Right lung (tissue), 5 donors: ENCODE data around the gene ARHGAP27. TPM values are rescaled to one million over a fixed set of nuclear protein-coding genes. Genes with fewer than 3 reads are reported as not detected.

Experiments used
- DNase-seq, 2 donors: peaks; one replicate each; pipeline ENCODE4 v3.0.0-alpha.2; 2013
- polyA plus RNA-seq, 5 donors: library from polyadenylated mRNA; unstranded; fragments of 120-200 nt; gene quantifications; one replicate each; pipeline versions ENCODE4 v1.2.1 to v1.2.3, GENCODE V29; 2013; ENCODE audit warnings: inconsistent platforms in 1 of 5, low replicate concordance in 1 of 5; ENCODE audit not compliant: insufficient read length in 5 of 5, insufficient read depth in 1 of 5

ARHGAP27 gene
- polyA plus RNA-seq, 5 donors = 18.7 to 34.2 (median 24.8) TPM

DNA sequence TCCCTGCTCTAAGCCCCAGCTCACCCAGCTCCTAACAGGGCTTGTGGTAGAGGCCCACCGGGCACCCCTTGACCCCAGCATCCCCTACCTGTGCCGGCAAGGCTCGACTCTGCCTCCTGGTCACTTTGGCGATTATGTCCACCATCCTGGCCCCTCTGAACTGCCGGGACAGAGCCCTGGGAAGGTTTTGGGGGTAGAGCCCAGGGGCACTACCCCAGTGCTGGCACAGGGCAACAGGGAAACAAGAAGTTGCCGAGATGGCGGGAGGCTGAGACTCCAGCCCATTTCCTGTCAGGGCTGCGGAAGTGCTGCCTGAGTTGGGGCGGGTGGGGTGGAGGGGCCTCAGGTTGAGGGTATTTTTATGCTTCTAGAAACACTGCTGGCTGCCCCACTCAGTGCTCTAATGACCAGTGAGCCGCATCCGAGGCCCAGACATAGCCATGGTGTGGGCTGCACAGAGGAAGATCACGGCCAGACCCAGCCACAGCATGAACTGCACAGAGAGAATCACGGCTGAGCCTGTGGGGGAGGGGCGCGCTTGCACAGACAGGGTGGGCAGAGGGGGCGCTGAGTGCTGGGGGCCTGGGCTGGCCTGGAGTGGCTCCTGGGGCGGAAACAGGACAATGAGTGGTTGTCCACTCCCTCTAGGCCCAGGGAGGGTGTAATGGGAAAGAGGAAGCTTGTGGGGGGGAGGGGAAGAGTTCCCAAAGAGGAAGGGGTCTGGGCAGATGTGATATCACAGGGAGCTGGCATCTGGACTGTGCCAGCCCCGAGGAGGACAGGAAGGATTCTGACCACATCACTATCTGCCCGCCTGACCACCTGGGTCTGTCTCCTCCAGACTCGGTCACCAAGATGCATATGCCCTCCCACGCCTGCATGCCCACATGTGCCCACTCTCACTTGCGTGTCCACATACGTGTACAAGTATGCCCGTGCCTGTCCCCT, 22.3 kb downstream of the ARHGAP27 start:
- no peak for DNase-seq

- no peak for DNase-seq
Observed at GRCh38 chr17:45409659-45410076, 23.0 kb downstream of the ARHGAP27 start.

GRCh38 chr17:45408611-45409421, 23.9 kb downstream of the ARHGAP27 start:
- no peak for DNase-seq

DNA sequence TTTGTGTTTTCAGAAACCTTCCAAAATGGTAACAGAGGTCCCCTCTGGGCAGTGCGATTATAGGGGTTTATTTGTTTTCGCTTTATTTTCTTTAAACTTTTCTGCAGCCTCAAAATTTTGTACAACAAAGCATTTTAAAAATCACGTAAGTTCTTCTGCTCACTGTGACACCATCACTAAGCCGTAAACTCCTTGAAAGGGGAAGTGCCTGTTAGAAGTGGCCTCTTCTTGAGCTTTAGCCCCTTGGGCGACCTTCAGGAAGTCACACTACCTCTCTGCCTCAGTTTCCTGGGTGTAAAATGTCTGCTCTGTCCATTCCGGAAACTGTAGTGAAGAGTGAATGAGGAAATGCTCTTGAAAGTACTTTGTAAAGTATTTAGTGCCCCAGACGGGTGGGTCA, 26.6 kb downstream of the ARHGAP27 start:
- no peak for DNase-seq

GRCh38 chr17:45405250-45406086, 27.2 kb downstream of the ARHGAP27 start:
- DNase-seq = no peak

GRCh38 chr17:45404870-45405249, 27.8 kb downstream of the ARHGAP27 start:
- no peak for DNase-seq

- DNase-seq = no peak
Observed at GRCh38 chr17:45403906-45404490, 28.7 kb downstream of the ARHGAP27 start.

GRCh38 chr17:45402916-45403315, 29.8 kb downstream of the ARHGAP27 start:
- no peak for DNase-seq

GRCh38 chr17:45398800-45399199, 33.9 kb downstream of the ARHGAP27 start:
- no peak for DNase-seq

DNA sequence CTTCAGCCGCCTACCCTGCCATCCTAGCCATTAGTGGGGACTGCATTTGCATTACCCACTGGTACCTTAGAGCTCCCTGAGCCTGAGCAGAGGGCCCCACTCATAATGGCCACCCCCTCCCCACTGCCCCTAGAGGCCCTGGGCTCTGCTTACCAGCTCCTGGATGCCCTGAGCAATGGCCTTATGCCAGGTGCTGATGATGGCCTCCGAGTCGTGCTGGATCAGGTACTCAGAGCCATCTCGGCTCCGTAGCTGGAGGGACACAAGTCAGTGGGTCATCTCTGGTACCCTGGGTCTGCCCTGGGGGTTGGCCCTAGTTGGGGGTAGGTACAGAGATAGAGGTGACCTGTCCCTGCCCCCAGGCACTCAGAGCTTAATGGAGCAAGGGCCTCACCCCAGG, 34.9 kb downstream of the ARHGAP27 start:
- DNase-seq = no peak

DNA sequence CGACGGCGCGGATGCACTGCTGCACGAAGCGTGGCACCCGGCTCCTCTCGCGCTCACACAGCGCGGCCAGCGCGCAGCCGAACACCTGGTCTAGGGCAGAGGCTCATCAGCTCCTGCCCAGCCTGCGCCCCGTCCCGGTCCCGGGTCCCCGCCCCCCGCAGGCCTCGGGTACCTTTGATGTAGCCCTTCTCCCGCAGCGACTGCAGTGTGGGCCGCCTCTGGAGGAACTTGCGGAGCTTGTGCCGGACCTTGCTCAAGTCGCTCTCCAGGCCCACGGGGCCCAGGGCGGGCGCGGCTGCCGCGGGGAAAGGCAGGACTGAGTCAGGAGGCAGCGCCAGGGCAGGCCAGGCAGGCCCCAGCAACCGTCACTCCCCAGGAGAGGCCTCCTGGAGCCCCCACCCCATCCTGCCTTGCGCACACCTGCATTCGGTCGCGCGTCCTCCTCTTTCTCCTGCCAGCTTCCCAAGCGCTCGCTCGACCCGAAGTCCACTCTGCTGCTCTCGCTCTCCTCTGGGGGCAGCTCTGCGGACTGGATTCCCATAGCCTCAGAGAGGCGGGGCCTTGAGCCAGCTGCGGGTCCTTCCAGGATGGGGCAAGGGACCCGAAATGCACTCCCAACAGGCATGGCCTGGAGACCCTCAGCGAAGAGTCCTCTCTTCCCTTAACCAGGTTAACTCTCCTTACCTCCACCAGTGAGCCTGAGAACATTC, 36.0 kb downstream of the ARHGAP27 start:
- DNase-seq = no peak

- no peak for DNase-seq
Observed at GRCh38 chr17:45395569-45396415, 36.9 kb downstream of the ARHGAP27 start.

DNA sequence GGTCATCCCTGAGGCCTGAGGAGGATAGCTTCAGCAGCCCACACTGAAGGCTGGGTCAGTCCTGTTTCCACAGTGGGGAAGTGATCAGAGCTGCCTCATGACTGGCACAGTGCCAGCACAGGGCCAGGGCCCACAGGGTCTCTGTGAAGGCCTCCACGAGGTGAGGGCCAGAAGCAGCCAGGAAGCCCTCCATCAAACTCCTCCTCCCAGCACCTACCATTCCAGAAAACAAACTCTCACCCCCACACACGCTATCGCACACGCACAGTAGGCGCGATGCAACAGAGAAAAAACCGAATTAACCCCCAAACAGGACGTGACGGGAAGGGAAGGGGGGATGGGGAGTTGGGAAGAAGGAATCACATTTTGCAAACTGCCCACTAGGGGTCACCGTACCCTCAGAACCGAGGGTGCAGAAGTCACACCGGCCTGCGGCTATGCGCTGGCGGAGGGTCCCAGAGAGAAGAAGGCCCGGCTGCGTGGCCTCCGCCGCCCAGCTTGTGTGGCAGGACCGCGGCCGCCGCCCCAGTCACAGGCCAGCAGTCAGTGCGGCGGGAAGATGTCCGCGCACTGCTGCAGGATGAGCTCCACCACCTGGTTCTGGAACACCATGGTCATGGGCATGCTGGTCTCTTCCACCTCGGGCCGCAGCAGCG, 37.6 kb downstream of the ARHGAP27 start:
- peak; percentile 86 to 88 for DNase-seq

DNA sequence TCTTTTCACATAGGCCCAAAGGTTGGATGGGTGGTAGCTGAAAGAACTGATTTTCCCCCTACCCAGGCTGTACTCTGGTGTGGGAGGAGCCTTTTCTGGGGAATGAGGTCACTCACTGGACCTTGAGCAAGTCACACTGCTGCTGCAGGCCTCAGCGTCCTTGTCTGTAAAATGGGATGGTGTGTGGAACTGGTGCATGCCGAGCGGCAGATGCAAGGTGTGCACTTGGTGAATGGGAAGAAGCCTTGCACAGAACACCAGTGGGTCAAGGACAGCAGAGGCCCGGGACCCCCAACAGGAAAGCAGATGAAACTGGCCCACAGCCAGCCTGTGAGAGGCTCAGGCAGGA, 38.1 kb downstream of the ARHGAP27 start:
- no peak for DNase-seq

DNA sequence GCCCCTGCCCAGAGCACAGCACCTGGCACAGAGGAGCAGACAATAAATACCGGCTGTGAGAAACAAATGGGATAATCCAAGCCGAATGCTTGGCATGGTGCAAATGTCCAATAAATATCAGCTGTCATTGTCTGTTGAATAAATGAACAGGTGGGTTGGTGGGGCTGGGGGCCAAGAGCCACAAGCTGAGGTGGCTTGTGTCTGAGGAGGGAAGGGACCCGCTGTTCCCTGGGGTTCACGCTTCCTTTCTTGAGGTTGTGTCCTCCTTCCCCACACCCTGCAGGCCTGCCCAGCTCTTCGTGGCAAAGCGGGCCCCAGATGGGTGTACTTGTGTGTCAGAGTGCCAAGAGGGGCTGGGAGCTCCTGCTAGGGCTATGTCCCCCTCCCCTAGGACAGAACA, 38.6 kb downstream of the ARHGAP27 start:
- DNase-seq = no peak

DNA sequence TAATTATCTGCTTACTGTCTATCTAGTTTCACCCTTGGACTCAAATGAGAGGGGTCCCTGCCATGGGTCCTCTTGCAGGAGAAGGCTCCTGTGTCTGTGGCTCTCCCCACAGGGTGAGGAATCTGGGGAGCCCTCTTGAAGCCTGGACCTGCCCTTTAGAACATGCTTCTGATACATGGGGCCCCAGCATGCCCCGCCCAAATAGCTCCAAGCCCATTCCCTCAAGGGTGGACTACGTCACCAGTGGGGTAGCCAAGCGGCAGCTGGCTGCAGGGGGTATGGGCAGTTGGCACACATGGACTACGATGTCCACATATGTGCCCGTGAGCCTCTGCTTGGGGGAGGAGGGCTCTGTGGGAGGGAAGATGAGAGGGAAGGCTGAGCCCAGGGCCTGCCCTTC, 39.3 kb downstream of the ARHGAP27 start:
- DNase-seq = no peak

DNA sequence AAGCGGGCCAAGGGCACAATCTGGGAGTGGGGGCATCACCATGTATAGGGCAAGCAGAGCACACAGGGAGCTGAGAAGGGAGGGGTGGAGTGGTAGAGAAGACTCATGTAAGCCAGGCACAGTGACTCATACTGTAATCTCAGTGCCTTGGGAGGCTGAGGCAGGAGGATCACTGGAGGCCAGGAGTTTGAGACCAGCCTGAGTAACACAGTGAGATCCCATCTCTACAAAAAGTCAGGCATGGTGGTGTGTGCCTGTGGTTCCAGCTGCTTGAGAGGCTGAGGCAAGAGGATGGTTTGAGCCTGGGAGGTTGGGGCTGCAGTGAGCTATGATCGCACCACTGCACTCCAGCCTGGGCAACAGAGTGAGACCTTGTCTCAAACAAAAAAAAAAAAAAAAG, 40.8 kb downstream of the ARHGAP27 start:
- no peak for DNase-seq

- no peak for DNase-seq
Observed at GRCh38 chr17:45391291-45391690, 41.4 kb downstream of the ARHGAP27 start.

DNA sequence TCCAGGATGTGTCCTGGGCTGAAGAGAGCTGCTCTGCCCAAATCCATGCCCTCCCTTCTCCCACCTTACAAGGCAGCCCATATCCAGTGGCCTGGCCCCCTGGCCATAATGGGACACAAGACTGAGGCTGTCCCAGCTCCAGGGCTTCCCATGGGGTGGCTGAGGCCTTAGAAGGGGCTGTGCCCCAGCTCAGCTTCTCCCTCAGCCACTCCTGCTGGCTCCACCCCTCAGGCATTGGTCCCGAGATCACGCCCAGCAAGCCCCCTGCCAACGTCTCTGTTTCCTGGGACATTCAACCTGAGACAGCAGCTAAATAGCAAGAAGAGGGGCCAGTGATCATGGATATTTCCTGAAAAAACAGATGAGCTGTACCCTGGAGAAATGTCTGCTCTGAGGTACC, 43.3 kb downstream of the ARHGAP27 start:
- DNase-seq = no peak
